ENCODE results near the gene TMC6. TPM values are rescaled to one million over a fixed set of nuclear protein-coding genes. Genes with fewer than 3 reads are reported as not detected.

TMC6 gene
- total RNA-seq, 2 donors from 2014 or later = 143 to 149 TPM

GRCh38 chr17:78144736-78145641, 16.4 kb upstream of the TMC6 start:
- peak; percentile 53 for DNase-seq
- H3K36me3 ChIP-seq (ENCODE audit: control insufficient read depth, insufficient read depth, low read length) = no peaks in the 10 kb centered on the region
- H3K9me3 ChIP-seq (ENCODE audit: control insufficient read depth, low read length) = no peaks in the 10 kb centered on the region
- WGBS, 2 experiments (ENCODE audit: insufficient coverage in 1 of 2, insufficient read length in 1 of 2) = 92 to 95% methylated on average over 12 to 18 of the region's 18 CpGs
- Mint-ChIP-seq H3K27ac (no peak overlapping the region), H3K4me3 (no peak overlapping the region), H3K36me3 (ENCODE audit: low read depth) (no peaks in the 10 kb centered on the region), H3K9me3 (no peaks in the 10 kb centered on the region), H3K4me1 (no peaks in the 10 kb centered on the region), H3K27me3 (ENCODE audit: insufficient read depth) (peaks cover 10% of the 10 kb centered on the region)
- TF ChIP-seq CTCF (conservative IDR thresholded peaks at IDR 0.05) = no peak
- H3K4me1 ChIP-seq (ENCODE audit: control insufficient read depth, insufficient read depth, low read length) = no peaks in the 10 kb centered on the region
- H3K4me3 ChIP-seq (ENCODE audit: low read length) = no peak overlapping the region
- H3K27me3 ChIP-seq (ENCODE audit: control insufficient read depth, insufficient read depth, low read length, poor library complexity, severe bottlenecking) = no peaks in the 10 kb centered on the region
- H3K9ac ChIP-seq (ENCODE audit: extremely low read depth, low read length, poor library complexity, severe bottlenecking) = no peak overlapping the region
- H3K27ac ChIP-seq (ENCODE audit: low read depth, low read length) = no peak overlapping the region

GRCh38 chr17:78144147-78144719, 15.7 kb upstream of the TMC6 start:
- H3K4me3 Mint-ChIP-seq = no peak overlapping the region
- TF ChIP-seq CTCF (conservative IDR thresholded peaks at IDR 0.05) = no peak
- 86 to 94% methylated on average over 6 to 11 of the region's 11 CpGs for WGBS, 2 experiments (ENCODE audit: insufficient coverage in 1 of 2, insufficient read length in 1 of 2)
- peaks cover 10% of the 10 kb centered on the region for H3K27me3 Mint-ChIP-seq (ENCODE audit: insufficient read depth)
- Histone ChIP-seq H3K9me3 (ENCODE audit: control insufficient read depth, low read length) (no peaks in the 10 kb centered on the region), H3K9ac (ENCODE audit: extremely low read depth, low read length, poor library complexity, severe bottlenecking) (no peak overlapping the region), H3K27me3 (ENCODE audit: control insufficient read depth, insufficient read depth, low read length, poor library complexity, severe bottlenecking) (no peaks in the 10 kb centered on the region), H3K36me3 (ENCODE audit: control insufficient read depth, insufficient read depth, low read length) (no peaks in the 10 kb centered on the region), H3K27ac (ENCODE audit: low read depth, low read length) (no peak overlapping the region), H3K4me1 (ENCODE audit: control insufficient read depth, insufficient read depth, low read length) (no peaks in the 10 kb centered on the region), H3K4me3 (ENCODE audit: low read length) (no peak overlapping the region)
- no peak overlapping the region for H3K27ac Mint-ChIP-seq
- no peaks in the 10 kb centered on the region for H3K9me3 Mint-ChIP-seq
- DNase-seq = peak; percentile 54
- no peaks in the 10 kb centered on the region for H3K4me1 Mint-ChIP-seq
- no peaks in the 10 kb centered on the region for H3K36me3 Mint-ChIP-seq (ENCODE audit: low read depth)

GRCh38 chr17:78143214-78144146, 14.9 kb upstream of the TMC6 start:
- Mint-ChIP-seq H3K4me3 (no peak overlapping the region), H3K36me3 (ENCODE audit: low read depth) (no peaks in the 10 kb centered on the region), H3K4me1 (no peaks in the 10 kb centered on the region), H3K9me3 (no peaks in the 10 kb centered on the region), H3K27ac (no peak overlapping the region), H3K27me3 (ENCODE audit: insufficient read depth) (peaks cover 10% of the 10 kb centered on the region)
- TF ChIP-seq CTCF (conservative IDR thresholded peaks at IDR 0.05) = no peak
- Histone ChIP-seq H3K4me3 (ENCODE audit: low read length) (no peak overlapping the region), H3K4me1 (ENCODE audit: control insufficient read depth, insufficient read depth, low read length) (no peaks in the 10 kb centered on the region), H3K9me3 (ENCODE audit: control insufficient read depth, low read length) (no peaks in the 10 kb centered on the region), H3K36me3 (ENCODE audit: control insufficient read depth, insufficient read depth, low read length) (no peaks in the 10 kb centered on the region), H3K27ac (ENCODE audit: low read depth, low read length) (no peak overlapping the region), H3K9ac (ENCODE audit: extremely low read depth, low read length, poor library complexity, severe bottlenecking) (no peak overlapping the region), H3K27me3 (ENCODE audit: control insufficient read depth, insufficient read depth, low read length, poor library complexity, severe bottlenecking) (no peaks in the 10 kb centered on the region)
- DNase-seq = peak; percentile 51
- WGBS, 2 experiments (ENCODE audit: insufficient coverage in 1 of 2, insufficient read length in 1 of 2) = 93 to 96% methylated on average over 15 to 21 of the region's 21 CpGs

All from endodermal cell (in vitro differentiated cells).